ENCODE measurements around the gene GSG1.
"Not testable (repeated sequence)": the region's sequence is repeated elsewhere in the genome, so short reads cannot be mapped to it uniquely, and the experiment has no call there.

The GSG1 gene

GRCh38 chr12:13087766-13088165 is 15.7 kb downstream of the GSG1 start:
- no peak for DNase-seq

GRCh38 chr12:13085968-13086686 is 17.3 kb downstream of the GSG1 start:
- no peak for DNase-seq

- DNase-seq = no peak
Observed at GRCh38 chr12:13084898-13085640, 18.4 kb downstream of the GSG1 start.

- not testable (repeated sequence) for DNase-seq
Observed at GRCh38 chr12:13083638-13084037, 19.8 kb downstream of the GSG1 start.

GRCh38 chr12:13082861-13083260 is 20.6 kb downstream of the GSG1 start:
- no peak for DNase-seq

GRCh38 chr12:13080266-13080665 is 23.2 kb downstream of the GSG1 start:
- DNase-seq = no peak

- DNase-seq = no peak
Observed at GRCh38 chr12:13079440-13079906, 24.0 kb downstream of the GSG1 start.

GRCh38 chr12:13075786-13076570 is 27.5 kb downstream of the GSG1 start:
- no peak for DNase-seq

- DNase-seq = no peak
Observed at GRCh38 chr12:13075118-13075480, 28.4 kb downstream of the GSG1 start.

- DNase-seq = no peak
Observed at GRCh38 chr12:13074396-13075117, 28.9 kb downstream of the GSG1 start.

- DNase-seq = no peak
Observed at GRCh38 chr12:13073173-13073572, 30.3 kb downstream of the GSG1 start.

GRCh38 chr12:13071305-13072280 is 31.9 kb downstream of the GSG1 start:
- no peak for DNase-seq

GRCh38 chr12:13069380-13069779 is 34.1 kb downstream of the GSG1 start:
- no peak for DNase-seq

- no peak for DNase-seq
Observed at GRCh38 chr12:13067322-13067721, 36.1 kb downstream of the GSG1 start.

- peak; percentile 3 for DNase-seq
Observed at GRCh38 chr12:13066459-13066858, 37.0 kb downstream of the GSG1 start.

GRCh38 chr12:13066014-13066413 is 37.5 kb downstream of the GSG1 start:
- no peak for DNase-seq

- DNase-seq = no peak
Observed at GRCh38 chr12:13062669-13063068, 40.8 kb downstream of the GSG1 start.

- no peak for DNase-seq
Observed at GRCh38 chr12:13061377-13061776, 42.1 kb downstream of the GSG1 start.

- no peak for DNase-seq
Observed at GRCh38 chr12:13060581-13060980, 42.9 kb downstream of the GSG1 start.

- DNase-seq = not testable (repeated sequence)
Observed at GRCh38 chr12:13053617-13054016, 49.9 kb downstream of the GSG1 start.

GRCh38 chr12:13052421-13052820 is 51.0 kb downstream of the GSG1 start:
- no peak for DNase-seq

- no peak for DNase-seq
Observed at GRCh38 chr12:13049816-13050215, 53.7 kb downstream of the GSG1 start.

Measured in CD4-positive, alpha-beta T cell treated with Interleukin-12 subunit alpha and Interleukin-12 subunit beta, for 1 hour (primary cell).